Measurements from ENCODE around the gene MAN2A1. TPM values are rescaled to one million over a fixed set of nuclear protein-coding genes. Genes with fewer than 3 reads are reported as not detected.

The MAN2A1 gene
- total RNA-seq, 1 experiment from 2014 or later = 35.4 TPM

- TF ChIP-seq, protein P1, sequence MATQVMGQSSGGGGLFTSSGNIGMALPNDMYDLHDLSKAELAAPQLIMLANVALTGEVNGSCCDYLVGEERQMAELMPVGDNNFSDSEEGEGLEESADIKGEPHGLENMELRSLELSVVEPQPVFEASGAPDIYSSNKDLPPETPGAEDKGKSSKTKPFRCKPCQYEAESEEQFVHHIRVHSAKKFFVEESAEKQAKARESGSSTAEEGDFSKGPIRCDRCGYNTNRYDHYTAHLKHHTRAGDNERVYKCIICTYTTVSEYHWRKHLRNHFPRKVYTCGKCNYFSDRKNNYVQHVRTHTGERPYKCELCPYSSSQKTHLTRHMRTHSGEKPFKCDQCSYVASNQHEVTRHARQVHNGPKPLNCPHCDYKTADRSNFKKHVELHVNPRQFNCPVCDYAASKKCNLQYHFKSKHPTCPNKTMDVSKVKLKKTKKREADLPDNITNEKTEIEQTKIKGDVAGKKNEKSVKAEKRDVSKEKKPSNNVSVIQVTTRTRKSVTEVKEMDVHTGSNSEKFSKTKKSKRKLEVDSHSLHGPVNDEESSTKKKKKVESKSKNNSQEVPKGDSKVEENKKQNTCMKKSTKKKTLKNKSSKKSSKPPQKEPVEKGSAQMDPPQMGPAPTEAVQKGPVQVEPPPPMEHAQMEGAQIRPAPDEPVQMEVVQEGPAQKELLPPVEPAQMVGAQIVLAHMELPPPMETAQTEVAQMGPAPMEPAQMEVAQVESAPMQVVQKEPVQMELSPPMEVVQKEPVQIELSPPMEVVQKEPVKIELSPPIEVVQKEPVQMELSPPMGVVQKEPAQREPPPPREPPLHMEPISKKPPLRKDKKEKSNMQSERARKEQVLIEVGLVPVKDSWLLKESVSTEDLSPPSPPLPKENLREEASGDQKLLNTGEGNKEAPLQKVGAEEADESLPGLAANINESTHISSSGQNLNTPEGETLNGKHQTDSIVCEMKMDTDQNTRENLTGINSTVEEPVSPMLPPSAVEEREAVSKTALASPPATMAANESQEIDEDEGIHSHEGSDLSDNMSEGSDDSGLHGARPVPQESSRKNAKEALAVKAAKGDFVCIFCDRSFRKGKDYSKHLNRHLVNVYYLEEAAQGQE (IDR thresholded peaks at IDR 0.05; ENCODE audit: low read depth) = no peak
- no peak for TF ChIP-seq EZH2phosphoT487 (IDR thresholded peaks at IDR 0.05; ENCODE audit: borderline replicate concordance)
These were observed 29.8 kb upstream of the MAN2A1 start (continued) for GRCh38 chr5:109659901-109660300.

DNA sequence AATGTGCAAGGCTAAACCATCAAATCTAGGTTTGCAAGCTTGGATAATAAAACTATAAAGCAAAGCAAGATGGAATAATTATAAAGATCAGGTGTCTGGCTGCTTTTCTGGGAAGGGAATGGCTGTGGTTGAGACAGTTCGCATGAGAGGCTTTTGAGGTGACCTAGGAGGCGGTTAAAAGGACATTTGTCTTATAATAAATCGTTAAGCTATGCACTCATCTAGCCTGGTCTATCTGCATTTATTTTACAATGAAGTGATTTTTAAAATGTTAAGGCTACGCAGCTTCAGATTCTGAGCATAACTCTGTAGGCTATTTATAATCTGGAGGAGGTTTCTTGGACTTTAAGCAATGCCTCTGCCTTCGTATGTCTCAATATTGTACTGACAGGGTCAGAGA is 29.4 kb upstream of the MAN2A1 start:
- POLR2A ChIA-PET = no interaction called here
- no TSS peak for BruUV-seq (replicated peaks)
- ATAC-seq (no peak), DNase-seq (ENCODE audit: low read depth, low spot score) (no peak)
- no peak for TF ChIP-seq ATF3 (IDR thresholded peaks at IDR 0.05)
- TF ChIP-seq JUND (IDR thresholded peaks at IDR 0.05) = no peak
- no peak for TF ChIP-seq EGR1 (IDR thresholded peaks at IDR 0.05; ENCODE audit: low read depth)
- TF ChIP-seq EZH2phosphoT487 (IDR thresholded peaks at IDR 0.05; ENCODE audit: borderline replicate concordance) = no peak
- no peak for TF ChIP-seq EZH2 (IDR thresholded peaks at IDR 0.05)
- no peak for TF ChIP-seq ZNF274 (IDR thresholded peaks at IDR 0.05; ENCODE audit: low read depth, low read length)
- no peak for TF ChIP-seq CEBPB (IDR thresholded peaks at IDR 0.05; ENCODE audit: low read depth)
- no peak for TF ChIP-seq ZFX (IDR thresholded peaks at IDR 0.05)
- TF ChIP-seq MAX (IDR thresholded peaks at IDR 0.05) = no peak
- no peak for TF ChIP-seq SP1 (IDR thresholded peaks at IDR 0.05; ENCODE audit: low read depth)
- no peak for TF ChIP-seq SRF (IDR thresholded peaks at IDR 0.05; ENCODE audit: low read depth)
- Histone ChIP-seq H3K79me2 (ENCODE audit: insufficient read depth, low read length) (no peaks in the 10 kb centered on the region), H3K4me3 (replicated peaks in 1 of 2; ENCODE audit: low read depth in 1 of 2, low read length in 2 of 2) (no peak overlapping the region), H3K27ac (ENCODE audit: low read depth, low read length) (no peak overlapping the region), H3K4me1 (ENCODE audit: control insufficient read depth in 1 of 2, insufficient read depth in 2 of 2, low read length in 2 of 2) (no peaks in the 10 kb centered on the region), H4K20me1 (ENCODE audit: insufficient read depth) (no peaks in the 10 kb centered on the region), H3K9me3 (ENCODE audit: control insufficient read depth in 1 of 2, insufficient read depth in 1 of 2, low read depth in 1 of 2, low read length in 2 of 2) (no peaks in the 10 kb centered on the region), H3K4me2 (ENCODE audit: low read length) (no peak overlapping the region), H3K9me2 (ENCODE audit: insufficient read depth) (no peaks in the 10 kb centered on the region), H3K36me3 (ENCODE audit: control insufficient read depth in 1 of 2, insufficient read depth in 2 of 2, low read length in 2 of 2) (no peaks in the 10 kb centered on the region), H2AFZ (ENCODE audit: low read depth, low read length, poor library complexity, severe bottlenecking) (no peak overlapping the region), H3K27me3 (ENCODE audit: insufficient read depth, low read length) (no peaks in the 10 kb centered on the region), H3K9ac (ENCODE audit: low read length) (no peak overlapping the region)
- RAD21 ChIA-PET (ENCODE audit: low non-redundant PET in 1 of 2, low total read pairs in 2 of 2, uncharacterized antibody in 2 of 2, unreplicated experiment in 2 of 2) = no interaction called here
- intact Hi-C loops (cut with micrococcal nuclease) = no loop called here
- CTCF ChIA-PET = no interaction called here

Data from HCT116 (cell line).